Brain microvascular endothelial cell (primary cell): ENCODE results near the gene RNF2.
"Not testable (repeated sequence)": the region's sequence is repeated elsewhere in the genome, so short reads cannot be mapped to it uniquely, and the experiment has no call there.

ENCODE experiments used
- DNase-seq: peaks from one replicate; pipeline ENCODE4 v3.0.0-alpha.2; 2020
- H3K27ac ChIP-seq: fragments of 250-450 bp; sonication (Bioruptor Pico); 2 replicates; pipeline ENCODE4 v1.5.1; 2020; ENCODE audit warnings: mild to moderate bottlenecking, moderate library complexity
- H3K27me3 ChIP-seq: fragments of 250-450 bp; sonication (Bioruptor Pico); replicated peaks from 2 replicates; pipeline ENCODE4 v1.5.1; 2020; ENCODE audit warnings: mild to moderate bottlenecking
- H3K36me3 ChIP-seq: fragments of 250-450 bp; sonication (Bioruptor Pico); replicated peaks from 2 replicates; pipeline ENCODE4 v1.5.1; 2020; ENCODE audit warnings: mild to moderate bottlenecking
- H3K4me3 ChIP-seq: 2 replicates; pipeline ENCODE4 v1.5.1; 2011; ENCODE audit warnings: low read depth, mild to moderate bottlenecking, control low read depth, low read length, moderate library complexity
- CTCF ChIP-seq: IDR thresholded peaks from 2 replicates; pipeline ENCODE4 v1.5.1; 2011; ENCODE audit warnings: low read depth, mild to moderate bottlenecking, moderate library complexity, low read length, control low read depth, inconsistent platforms; ENCODE audit errors: missing control alignments
- in situ Hi-C: cut with HindIII; loops from 2 replicates; pipeline ENCODE4 v1.10.0; 2017; ENCODE audit warnings: low sequenced_read_pairs, low pct_ligation_motif_present

Gene RNF2

DNA sequence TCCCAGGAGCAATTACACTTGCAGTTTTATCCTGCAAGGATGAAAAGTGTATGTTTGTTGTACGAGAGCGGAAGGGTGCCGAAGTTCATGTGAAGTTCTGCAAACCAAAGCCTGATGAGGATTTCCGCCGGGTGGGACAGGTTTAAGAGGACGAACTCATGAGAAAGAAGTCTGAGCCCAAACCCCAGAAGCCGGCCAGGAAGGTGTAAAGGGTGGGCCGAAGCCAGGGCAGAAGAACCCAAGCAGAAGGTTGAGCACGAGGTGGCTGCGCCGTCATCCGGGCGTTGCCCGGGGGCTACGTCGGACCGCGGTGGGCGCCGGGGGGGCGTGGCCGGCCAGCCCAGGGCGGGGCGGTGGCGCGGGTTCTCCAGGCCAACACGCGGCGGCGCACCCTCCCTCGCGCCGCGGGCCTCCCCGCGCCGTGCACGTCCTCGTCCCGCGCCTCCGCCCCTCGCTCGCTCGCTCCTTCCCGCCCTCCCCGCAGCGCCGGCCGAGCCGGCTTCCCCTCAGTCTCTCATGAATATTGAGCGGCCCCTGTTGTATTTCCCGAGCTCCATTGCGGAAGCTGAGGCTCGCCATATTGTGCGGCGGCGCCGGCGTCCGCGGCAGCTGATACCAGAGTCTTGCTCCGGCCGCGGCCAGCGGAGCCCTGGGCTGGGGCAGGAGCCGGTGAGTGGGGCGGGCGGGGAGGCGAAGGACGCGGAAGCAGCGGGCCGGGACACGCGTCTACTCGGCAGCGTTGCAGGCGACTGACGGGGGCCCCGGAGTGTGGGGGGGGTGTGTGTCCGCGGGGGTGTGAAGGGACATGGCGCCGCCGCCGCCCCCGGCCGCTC is at the start of gene RNF2:
TSS of gene RNF2 (plus strand) at position 578 of the 833 bp plus-strand sequence. CDS start 41,996 bp downstream, outside the sequence.
- H3K27ac ChIP-seq = peak within 1 kb of the TSS; percentile 43
- in situ Hi-C loops = no loop called here
- peak within 1 kb of the TSS; percentile 82 for H3K4me3 ChIP-seq

GRCh38 chr1:184999974-185000373 is 45.4 kb upstream of the RNF2 start:
- H3K27ac ChIP-seq, H3K27me3 ChIP-seq, H3K36me3 ChIP-seq, in situ Hi-C loops, DNase-seq, H3K4me3 ChIP-seq: not testable (repeated sequence)

More for the DNA sequence above, at the start of gene RNF2:
- Histone ChIP-seq H3K27me3 (no peaks in the 10 kb centered on the region), H3K36me3 (no peaks in the 10 kb centered on the region)
- TF ChIP-seq CTCF = no peak
- DNase-seq = peak; percentile 62

- H3K4me3 ChIP-seq, H3K27me3 ChIP-seq, H3K36me3 ChIP-seq, DNase-seq, H3K27ac ChIP-seq, in situ Hi-C loops: not testable (repeated sequence)
These were observed 44.0 kb upstream of the RNF2 start for GRCh38 chr1:185001312-185001880.

GRCh38 chr1:185008838-185009237 is 36.5 kb upstream of the RNF2 start:
- no peak overlapping the region for H3K4me3 ChIP-seq
- in situ Hi-C loops = no loop called here
- no peak for TF ChIP-seq CTCF
- H3K36me3 ChIP-seq = no peaks in the 10 kb centered on the region
- H3K27ac ChIP-seq = no peak overlapping the region
- no peaks in the 10 kb centered on the region for H3K27me3 ChIP-seq
- DNase-seq = no peak

DNA sequence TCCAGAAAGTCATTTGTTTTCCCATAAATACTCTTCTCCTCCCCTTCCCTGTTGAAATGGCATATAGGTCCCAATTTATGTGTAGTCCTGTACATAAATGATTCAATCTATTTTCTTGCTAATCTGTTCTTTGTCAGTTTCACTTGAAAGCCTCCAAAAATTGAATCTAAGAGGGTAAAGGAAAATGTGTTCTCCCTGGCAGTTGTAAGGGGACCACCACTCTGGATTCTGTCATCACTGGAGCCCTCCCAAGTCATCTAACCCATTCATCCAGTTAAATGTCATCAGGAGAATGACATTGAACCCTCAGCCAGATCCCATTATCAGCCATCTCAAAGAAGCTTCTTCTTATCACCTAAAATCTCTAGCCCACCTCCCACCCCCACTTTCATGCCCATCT is 35.0 kb upstream of the RNF2 start:
- no peak for DNase-seq
- Histone ChIP-seq H3K27me3 (no peaks in the 10 kb centered on the region), H3K36me3 (no peaks in the 10 kb centered on the region), H3K4me3 (no peak overlapping the region), H3K27ac (no peak overlapping the region)
- in situ Hi-C loops = no loop called here
- no peak for TF ChIP-seq CTCF

- H3K36me3 ChIP-seq = no peaks in the 10 kb centered on the region
- in situ Hi-C loops = no loop called here
- H3K27me3 ChIP-seq = no peaks in the 10 kb centered on the region
- no peak for TF ChIP-seq CTCF
- no peak overlapping the region for H3K4me3 ChIP-seq
- DNase-seq = no peak
- no peak overlapping the region for H3K27ac ChIP-seq
These were observed 30.4 kb upstream of the RNF2 start for GRCh38 chr1:185014941-185015340.
